Ovary (tissue), 9 donors: Measurements from ENCODE around the gene NR0B2. TPM values are rescaled to one million over a fixed set of nuclear protein-coding genes. Genes with fewer than 3 reads are reported as not detected.

Source experiments
- DNase-seq, 5 donors: peaks; one replicate each; pipeline ENCODE4 v3.0.0-alpha.2; 2019 to 2020
- H3K27ac ChIP-seq, 2 donors: fragments of 200-600 bp; one replicate each; pipeline versions ENCODE4 v1.5.1 to v1.8.0; 2019 to 2022
- H3K27me3 ChIP-seq: fragments of 200-600 bp; one replicate; pipeline ENCODE4 v1.8.0; 2022
- H3K36me3 ChIP-seq: fragments of 200-600 bp; sonication (generic); one replicate; pipeline ENCODE4 v1.5.1; 2019
- H3K4me1 ChIP-seq: one replicate; pipeline ENCODE4 v1.8.1; 2013; ENCODE audit warnings: mild to moderate bottlenecking, moderate library complexity; ENCODE audit not compliant: insufficient read depth
- H3K4me3 ChIP-seq: fragments of 200-600 bp; sonication (generic); one replicate; pipeline ENCODE4 v1.5.1; 2017
- H3K9me3 ChIP-seq, 2 donors: fragments of 200-600 bp in 1 of 2; sonication (generic) in 1 of 2; one replicate each; pipeline versions ENCODE4 v1.5.1 to v1.8.1; 2013 to 2019; ENCODE audit warnings: mild to moderate bottlenecking in 1 of 2, moderate library complexity in 1 of 2
- EP300 ChIP-seq: sonication (generic); formaldehyde crosslinking; IDR thresholded peaks from one replicate; pipeline ENCODE4 v1.6.1; 2017; ENCODE audit warnings: antibody characterized with exemption
- POLR2A ChIP-seq: fragments of 450-650 bp; IDR thresholded peaks from one replicate; pipeline ENCODE4 v1.6.1; 2017; ENCODE audit warnings: antibody characterized with exemption, mild to moderate bottlenecking, moderate library complexity
- WGBS, 3 donors: extraction: QIAGEN DNeasy Blood & Tissue Kit in 1 of 3; methylation state at CpG; one replicate each; pipeline versions ENCODE4 v1.1.5 to v1.1.7; 2013 to 2017; 5-methylcytosine and 5-hydroxymethylcytosine counted together
- intact Hi-C, 4 donors: fragments of 100-400 bp; cut with DNase I; formaldehyde crosslinking; loops; one replicate each; pipeline versions ENCODE4 v1.11.0 to v1.15.1; 2022 to 2023
- polyA plus RNA-seq, 2 donors: library from polyadenylated mRNA; stranded (reverse); fragments of 200-250 nt in 1 of 2; fragments of 350-450 nt in 1 of 2; fragmentation: Illumina TruSeq in 1 of 2; extraction: RNeasy Lipid Tissue Mini Kit (QIAGEN cat#74804) in 1 of 2; gene quantifications; one replicate each; pipeline ENCODE4 v1.2.3, GENCODE V29; 2013 to 2014
- total RNA-seq, 7 donors: library from RNA; depleted of rRNA in 2 of 7; stranded (reverse); fragments of >200 nt in 2 of 7; fragmentation: NEBNext Ultra II Directional in 3 of 7; extraction: Animal tissue kit (Norgen Biotek cat#: 25700) in 3 of 7; gene quantifications; one replicate each; pipeline versions ENCODE4 v1.1.0 to v1.2.4, GENCODE V29; 2016 to 2023
- TF ChIP-seq, protein P1 (sequence below), 3 donors: fragments of 450-650 bp in 2 of 3; fragments of 200-600 bp in 1 of 3; IDR thresholded peaks; one replicate each; pipeline versions ENCODE4 v1.5.1 to v1.8.0; 2016 to 2022; ENCODE audit warnings: antibody characterized with exemption in 3 of 3, mild to moderate bottlenecking in 1 of 3
- donor health status: DM: no; HTN: no; CAD: no; lungs with moderate emphysema.
- donor health status: DM: no; HTN: no; CAD: no.
- donor health status: Bipolar disorder and iron deficiency.
- donor health status: DM: yes; HTN: yes; CAD: no.
- donor health status: DM: no; HTN: no; CAD: no.
- donor health status: DM: yes; HTN: yes; CAD: no.

NR0B2 gene
- total and polyA plus RNA-seq, 9 donors: 0.18 TPM; not detected in 7

DNA sequence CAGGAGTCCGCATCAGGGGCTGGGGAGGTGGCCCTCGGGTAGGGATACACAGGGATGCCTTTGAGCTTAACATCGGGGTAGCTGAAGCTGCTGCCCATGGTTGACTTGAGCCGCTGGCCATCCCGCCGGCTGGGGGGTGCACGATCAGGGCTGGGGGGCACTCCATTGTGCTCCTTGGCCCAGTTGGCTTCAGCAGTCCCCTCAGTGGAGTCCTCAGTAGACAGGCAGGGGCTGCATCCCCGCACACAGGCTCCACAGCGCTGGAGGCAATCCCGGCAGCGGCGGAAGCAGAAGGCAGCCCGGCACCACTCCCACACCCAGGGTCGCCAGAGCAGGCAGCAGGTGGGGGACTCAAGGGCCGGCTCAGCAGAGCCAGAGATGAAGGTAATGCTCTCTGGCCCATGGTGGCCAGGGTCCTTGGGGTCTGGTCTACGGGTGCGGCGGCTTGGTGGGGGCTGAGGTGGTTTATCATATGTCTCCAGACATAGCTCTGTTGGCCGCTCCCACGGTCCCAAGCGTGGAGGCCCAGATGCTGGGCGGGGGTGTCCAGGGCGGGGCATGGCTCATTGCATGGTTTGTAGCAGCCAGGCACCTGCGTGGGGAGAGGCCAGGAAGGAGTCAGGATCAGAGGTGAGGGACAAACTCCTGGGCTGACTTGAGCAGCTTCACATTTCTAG is 38.2 kb upstream of the NR0B2 start:
- DNase-seq: no peak
- Histone ChIP-seq H3K27me3 (no peaks in the 10 kb centered on the region), H3K4me3 (no peak overlapping the region), H3K4me1 (peaks cover 2% of the 10 kb centered on the region), H3K36me3 (no peaks in the 10 kb centered on the region), H3K9me3 (no peaks in the 10 kb centered on the region), H3K27ac (no peak overlapping the region)
- TF ChIP-seq POLR2A: no peak
- TF ChIP-seq EP300: no peak
- TF ChIP-seq, protein P1, sequence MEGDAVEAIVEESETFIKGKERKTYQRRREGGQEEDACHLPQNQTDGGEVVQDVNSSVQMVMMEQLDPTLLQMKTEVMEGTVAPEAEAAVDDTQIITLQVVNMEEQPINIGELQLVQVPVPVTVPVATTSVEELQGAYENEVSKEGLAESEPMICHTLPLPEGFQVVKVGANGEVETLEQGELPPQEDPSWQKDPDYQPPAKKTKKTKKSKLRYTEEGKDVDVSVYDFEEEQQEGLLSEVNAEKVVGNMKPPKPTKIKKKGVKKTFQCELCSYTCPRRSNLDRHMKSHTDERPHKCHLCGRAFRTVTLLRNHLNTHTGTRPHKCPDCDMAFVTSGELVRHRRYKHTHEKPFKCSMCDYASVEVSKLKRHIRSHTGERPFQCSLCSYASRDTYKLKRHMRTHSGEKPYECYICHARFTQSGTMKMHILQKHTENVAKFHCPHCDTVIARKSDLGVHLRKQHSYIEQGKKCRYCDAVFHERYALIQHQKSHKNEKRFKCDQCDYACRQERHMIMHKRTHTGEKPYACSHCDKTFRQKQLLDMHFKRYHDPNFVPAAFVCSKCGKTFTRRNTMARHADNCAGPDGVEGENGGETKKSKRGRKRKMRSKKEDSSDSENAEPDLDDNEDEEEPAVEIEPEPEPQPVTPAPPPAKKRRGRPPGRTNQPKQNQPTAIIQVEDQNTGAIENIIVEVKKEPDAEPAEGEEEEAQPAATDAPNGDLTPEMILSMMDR (IDR thresholded peaks at IDR 0.05): no peak
- intact Hi-C loops: no loop called here
- WGBS, 3 donors: 73 to 79% (median 74%) methylated on average over 12 to 24 of the region's 24 CpGs

DNA sequence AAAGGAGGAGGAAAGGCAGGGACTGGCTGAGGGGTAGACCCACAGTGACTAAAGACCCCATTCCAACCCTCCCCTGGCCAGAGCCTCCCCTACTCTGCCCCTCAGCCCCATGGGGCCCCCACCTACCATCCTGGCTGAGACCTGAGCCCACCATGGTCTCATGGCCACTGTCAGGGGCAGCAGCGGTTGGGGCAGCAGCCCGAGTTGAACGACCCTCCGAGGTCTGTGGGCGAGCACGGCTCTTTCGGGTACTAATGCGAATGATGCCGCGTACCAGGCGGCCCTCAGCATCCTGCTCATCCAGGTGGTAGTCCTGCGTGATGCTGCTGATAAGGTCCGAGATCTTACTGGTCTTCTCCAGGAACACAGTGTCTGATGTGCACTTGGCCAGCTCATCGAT is 37.4 kb upstream of the NR0B2 start:
- no peaks in the 10 kb centered on the region for H3K36me3 ChIP-seq
- H3K27ac ChIP-seq: no peak overlapping the region
- 93 to 96% (median 96%) methylated on average over 10 to 14 of the region's 14 CpGs for WGBS, 3 donors
- no peaks in the 10 kb centered on the region for H3K27me3 ChIP-seq
- no peak overlapping the region for H3K4me3 ChIP-seq
- intact Hi-C loops: no loop called here
- TF ChIP-seq EP300 (no peak), POLR2A (no peak)
- TF ChIP-seq, protein P1 (IDR thresholded peaks at IDR 0.05): no peak
- H3K4me1 ChIP-seq: peaks cover 2% of the 10 kb centered on the region
- no peak for DNase-seq
- H3K9me3 ChIP-seq: no peaks in the 10 kb centered on the region

DNA sequence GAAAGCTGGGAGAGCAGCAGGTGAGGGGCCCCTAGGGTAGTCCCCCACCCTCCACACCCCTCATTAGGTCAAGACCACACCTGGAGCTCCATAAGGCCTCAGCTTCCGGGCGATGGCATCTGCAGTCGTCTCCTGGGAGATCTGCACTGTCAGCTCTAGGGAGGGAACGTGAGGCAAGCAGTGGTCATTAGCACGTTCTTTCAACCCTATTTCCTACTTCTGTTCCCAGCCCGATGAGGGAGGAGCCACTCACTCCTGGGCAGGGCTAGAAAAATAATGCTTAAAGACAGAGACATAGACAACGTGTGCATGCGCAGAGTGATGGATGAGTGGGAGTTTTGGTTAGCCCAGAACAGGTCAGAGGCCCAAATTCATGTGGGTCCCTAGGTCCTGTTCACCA is 36.8 kb upstream of the NR0B2 start:
- intact Hi-C loops: no loop called here
- H3K27me3 ChIP-seq: no peaks in the 10 kb centered on the region
- H3K4me3 ChIP-seq: no peak overlapping the region
- no peak for DNase-seq
- 25 to 38% (median 28%) methylated on average over 8 of the region's 8 CpGs for WGBS, 3 donors
- TF ChIP-seq, protein P1 (IDR thresholded peaks at IDR 0.05): no peak
- TF ChIP-seq EP300 (no peak), POLR2A (no peak)
- H3K9me3 ChIP-seq: no peaks in the 10 kb centered on the region
- H3K36me3 ChIP-seq: no peaks in the 10 kb centered on the region
- no peak overlapping the region for H3K27ac ChIP-seq
- peaks cover 2% of the 10 kb centered on the region for H3K4me1 ChIP-seq

DNA sequence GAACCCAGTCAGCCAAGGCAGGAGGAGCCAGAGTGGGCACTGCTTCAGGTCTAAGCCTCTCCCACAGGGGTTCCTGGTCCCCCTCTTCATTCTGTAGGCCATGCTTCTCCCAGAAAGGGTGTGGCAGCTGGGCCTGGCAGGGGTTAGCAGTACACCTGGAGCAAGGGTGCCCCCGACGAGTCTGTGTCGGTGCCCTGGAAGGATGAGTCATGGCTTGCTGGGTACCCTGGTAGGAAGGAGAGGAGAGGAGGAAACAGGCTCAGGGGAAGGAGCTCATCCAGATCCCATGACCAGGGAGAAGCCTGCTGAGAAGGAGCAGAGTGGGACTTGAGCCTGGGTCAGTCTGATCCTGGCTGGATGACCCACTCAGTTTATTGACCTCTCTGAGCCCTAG is 36.1 kb upstream of the NR0B2 start:
- no peak for TF ChIP-seq EP300
- TF ChIP-seq POLR2A: no peak
- TF ChIP-seq, protein P1 (IDR thresholded peaks at IDR 0.05): no peak
- Histone ChIP-seq H3K4me1 (peaks cover 2% of the 10 kb centered on the region), H3K27me3 (no peaks in the 10 kb centered on the region), H3K27ac (no peak overlapping the region), H3K9me3 (no peaks in the 10 kb centered on the region), H3K4me3 (no peak overlapping the region), H3K36me3 (no peaks in the 10 kb centered on the region)
- intact Hi-C loops: no loop called here
- WGBS, 3 donors: 62 to 75% (median 73%) methylated on average over 3 of the region's 3 CpGs
- DNase-seq: no peak
